Measurements from ENCODE around the gene PDGFRB.

The PDGFRB gene

GRCh38 chr5:150082374-150082773 lies 73.3 kb downstream of the PDGFRB start:
- peak; percentile 76 for DNase-seq (ENCODE audit: low read depth)
- no peak overlapping the region for H3K4me3 ChIP-seq (ENCODE audit: low read depth, low read length)
- TF ChIP-seq CTCF (IDR thresholded peaks at IDR 0.05; ENCODE audit: low read depth, low read length) (no peak), MYC (IDR thresholded peaks at IDR 0.05; ENCODE audit: low read depth, low read length) (no peak)

- DNase-seq (ENCODE audit: low read depth): peak; percentile 94
- TF ChIP-seq MYC (IDR thresholded peaks at IDR 0.05; ENCODE audit: low read depth, low read length) (peak; percentile 51; the same call in 1 of the 2 replicates), CTCF (IDR thresholded peaks at IDR 0.05; ENCODE audit: low read depth, low read length) (no peak)
- H3K4me3 ChIP-seq (ENCODE audit: low read depth, low read length): peak overlapping the region; percentile 25
Observed at GRCh38 chr5:150081541-150082283, 73.9 kb downstream of the PDGFRB start.

GRCh38 chr5:150080696-150081435 lies 74.8 kb downstream of the PDGFRB start:
- no peak for DNase-seq (ENCODE audit: low read depth)
- TF ChIP-seq MAX (IDR thresholded peaks at IDR 0.05; ENCODE audit: low read depth, low read length) (no peak), POLR2A (IDR thresholded peaks at IDR 0.05; ENCODE audit: extremely low read depth, insufficient read length) (no peak), MYC (IDR thresholded peaks at IDR 0.05; ENCODE audit: low read depth, low read length) (no peak), CTCF (IDR thresholded peaks at IDR 0.05; ENCODE audit: low read depth, low read length) (no peak)
- H3K4me3 ChIP-seq (ENCODE audit: low read depth, low read length): no peak overlapping the region

GRCh38 chr5:150079909-150080461 lies 75.7 kb downstream of the PDGFRB start:
- no peak for TF ChIP-seq MYC (IDR thresholded peaks at IDR 0.05; ENCODE audit: low read depth, low read length)
- TF ChIP-seq POLR2A (IDR thresholded peaks at IDR 0.05; ENCODE audit: extremely low read depth, insufficient read length): no peak
- no peak for TF ChIP-seq MAX (IDR thresholded peaks at IDR 0.05; ENCODE audit: low read depth, low read length)
- no peak for TF ChIP-seq CTCF (IDR thresholded peaks at IDR 0.05; ENCODE audit: low read depth, low read length)
- no peak overlapping the region for H3K4me3 ChIP-seq (ENCODE audit: low read depth, low read length)
- no peak for DNase-seq (ENCODE audit: low read depth)

- TF ChIP-seq MYC (IDR thresholded peaks at IDR 0.05; ENCODE audit: low read depth, low read length) (no peak), CTCF (IDR thresholded peaks at IDR 0.05; ENCODE audit: low read depth, low read length) (no peak), POLR2A (IDR thresholded peaks at IDR 0.05; ENCODE audit: extremely low read depth, insufficient read length) (no peak), MAX (IDR thresholded peaks at IDR 0.05; ENCODE audit: low read depth, low read length) (no peak)
- H3K4me3 ChIP-seq (ENCODE audit: low read depth, low read length): no peak overlapping the region
- no peak for DNase-seq (ENCODE audit: low read depth)
Observed at GRCh38 chr5:150078802-150079689, 76.6 kb downstream of the PDGFRB start.
